HepG2 (cell line): ENCODE measurements around the gene BMP6. TPM values are rescaled to one million over a fixed set of nuclear protein-coding genes. Genes with fewer than 3 reads are reported as not detected.

Experiments
- ATAC-seq: fragments of 200-7000 bp; cut with Tn5 transposase; 3 replicates; pipeline ENCODE4 v1.9.1; 2020; ENCODE audit warnings: mild to moderate bottlenecking, moderate library complexity
- BruUV-seq: library from RNA; stranded (reverse); fragments of 400-500 nt; replicated peaks from 2 replicates; lab custom pipeline; 2021; lab: Mats Ljungman, UMichigan
- CTCF ChIA-PET: fragments of 300-600 bp; formaldehyde crosslinking; extraction: SDS; loops from one replicate; lab custom pipeline; 2021; ENCODE audit warnings: low total read pairs, inconsistent platforms, low intra/inter-chr PET ratio; lab: Yijun Ruan, JAX
- POLR2A ChIA-PET: fragments of 350-600 bp; sonication (Branson Sonifier 250); formaldehyde crosslinking; loops from one replicate; lab custom pipeline; 2020; ENCODE audit warnings: antibody characterized with exemption, inconsistent platforms; lab: Yijun Ruan, JAX
- DNase-seq: peaks from one replicate; pipeline ENCODE4 v3.0.0-alpha.2; 2015; ENCODE audit warnings: low spot score
- FAIRE-seq: peaks from 3 replicates; lab custom pipeline; 2011; peaks lifted over from hg19 to GRCh38; lab: Jason Lieb, UNC
- H2AFZ ChIP-seq: one replicate; pipeline ENCODE4 v1.6.1; 2011; ENCODE audit warnings: low read length, inconsistent platforms
- H3K27ac ChIP-seq: fragments of 300-600 bp; 3 replicates; pipeline ENCODE4 v1.8.0; 2011; ENCODE audit warnings: mixed run types, mild to moderate bottlenecking, mixed read lengths, low read length, inconsistent platforms; ENCODE audit not compliant: insufficient read depth; ENCODE audit errors: extremely low read length
- H3K27me3 ChIP-seq, 2 experiments: fragments of 200-600 bp in 1 of 2; 2 replicates in 1 of 2; 3 replicates in 1 of 2; pipeline versions ENCODE4 v1.6.0 to v1.8.0; 2011; ENCODE audit warnings: low read length in 2 of 2, mild to moderate bottlenecking in 2 of 2, moderate library complexity in 2 of 2, inconsistent platforms in 1 of 2; ENCODE audit not compliant: insufficient read depth in 2 of 2, control insufficient read depth in 1 of 2
- H3K36me3 ChIP-seq, 2 experiments: fragments of 200-600 bp in 1 of 2; replicated peaks in 1 of 2; 2 replicates in 1 of 2; 3 replicates in 1 of 2; pipeline versions ENCODE4 v1.5.1 to v1.8.0; 2011; ENCODE audit warnings: low read length in 2 of 2, inconsistent platforms in 1 of 2; ENCODE audit not compliant: insufficient read depth in 2 of 2, control insufficient read depth in 1 of 2
- H3K4me1 ChIP-seq: 2 replicates; pipeline ENCODE4 v1.5.1; 2012; ENCODE audit warnings: low read length, inconsistent platforms; ENCODE audit not compliant: insufficient read depth
- H3K4me2 ChIP-seq: 2 replicates; pipeline ENCODE4 v1.6.0; 2011; ENCODE audit warnings: low read depth, low read length, inconsistent platforms
- H3K4me3 ChIP-seq, 3 experiments: fragments of 200-600 bp in 1 of 3; sonication (generic), shearing (Covaris generic) in 1 of 3; replicated peaks in 1 of 3; 2 replicates each; pipeline ENCODE4 v1.5.1; 2011 to 2016; ENCODE audit warnings: low read length in 3 of 3, inconsistent platforms in 2 of 3, low read depth in 2 of 3, mild to moderate bottlenecking in 2 of 3, control low read depth in 1 of 3, mixed read lengths in 1 of 3; ENCODE audit not compliant: insufficient read depth in 1 of 3
- H3K79me2 ChIP-seq: one replicate; pipeline ENCODE4 v1.6.1; 2011; ENCODE audit warnings: low read length, inconsistent platforms; ENCODE audit not compliant: insufficient read depth
- H3K9ac ChIP-seq: 2 replicates; pipeline ENCODE4 v1.6.0; 2011; ENCODE audit warnings: mild to moderate bottlenecking, low read depth, low read length, inconsistent platforms; ENCODE audit not compliant: insufficient read depth
- H3K9me3 ChIP-seq: 2 replicates; pipeline ENCODE4 v1.5.1; 2012; ENCODE audit warnings: mild to moderate bottlenecking, low read length
- H4K20me1 ChIP-seq: 2 replicates; pipeline ENCODE4 v1.6.0; 2011; ENCODE audit warnings: inconsistent platforms, mild to moderate bottlenecking, low read length, moderate library complexity; ENCODE audit not compliant: insufficient read depth
- ETS1 ChIP-seq: sonication (generic); formaldehyde crosslinking; IDR thresholded peaks from 2 replicates; pipeline ENCODE4 v1.4.0; 2020; ENCODE audit warnings: missing genetic modification reagents
- GATAD2A ChIP-seq: IDR thresholded peaks from 2 replicates; pipeline ENCODE4 v1.6.1; 2016
- PHB2 ChIP-seq: fragments of 450-650 bp; IDR thresholded peaks from 2 replicates; pipeline ENCODE4 v1.6.1; 2018; ENCODE audit not compliant: partially characterized antibody
- ZFX ChIP-seq: sonication (generic); formaldehyde crosslinking; IDR thresholded peaks from 2 replicates; pipeline ENCODE4 v1.4.0; 2020; ENCODE audit warnings: mild to moderate bottlenecking, low read depth, missing genetic modification reagents, moderate library complexity
- ZMYM3 ChIP-seq: sonication (generic); formaldehyde crosslinking; IDR thresholded peaks from 2 replicates; pipeline ENCODE4 v1.5.1; 2020; ENCODE audit warnings: mild to moderate bottlenecking, missing genetic modification reagents
- ZNF253 ChIP-seq: sonication (generic); formaldehyde crosslinking; IDR thresholded peaks from 2 replicates; pipeline ENCODE4 v1.8.0; 2022; ENCODE audit warnings: mild to moderate bottlenecking, missing genetic modification reagents, borderline replicate concordance
- ZNF441 ChIP-seq: sonication (generic); formaldehyde crosslinking; IDR thresholded peaks from 2 replicates; pipeline ENCODE4 v1.7.0; 2021; ENCODE audit warnings: missing genetic modification reagents, borderline replicate concordance
- ZNF460 ChIP-seq: sonication (generic); formaldehyde crosslinking; IDR thresholded peaks from 2 replicates; pipeline ENCODE4 v1.5.1; 2020; ENCODE audit warnings: missing genetic modification reagents, mild to moderate bottlenecking, borderline replicate concordance
- ZNF878 ChIP-seq: sonication (generic); formaldehyde crosslinking; IDR thresholded peaks from 2 replicates; pipeline ENCODE4 v1.8.1; 2023; ENCODE audit warnings: mild to moderate bottlenecking, missing genetic modification reagents, moderate library complexity
- WGBS: methylation state at CpG from one replicate; pipeline ENCODE4 v1.1.6; 2017; ENCODE audit warnings: low lambda C conversion rate; 5-methylcytosine and 5-hydroxymethylcytosine counted together
- in situ Hi-C: cut with HindIII; loops from 2 replicates; pipeline ENCODE4 v1.10.0; 2017; ENCODE audit warnings: low pct_unique_long_range_greater_than_20kb; ENCODE audit not compliant: extremely low pct_ligation_motif_present
- intact Hi-C: fragments of 100-400 bp; cut with micrococcal nuclease; formaldehyde crosslinking; loops from one replicate; pipeline ENCODE4 v1.10.0; 2022; ENCODE audit not compliant: unreplicated experiment
- polyA plus RNA-seq, 8 experiments: library from polyadenylated mRNA; depleted of rRNA in 3 of 8; stranded (reverse) in 7 of 8; unstranded in 1 of 8; fragments of >200 nt; fragmentation: Illumina TruSeq in 4 of 8; extraction: Trizol in 4 of 8; gene quantifications; 2 replicates each; pipeline versions ENCODE4 v1.2.1 to v1.2.3, GENCODE V29; 2011 to 2016; ENCODE audit warnings: low read depth in 4 of 8, missing spikeins in 1 of 8, mixed read lengths in 1 of 8; ENCODE audit not compliant: insufficient read depth in 1 of 8
- total RNA-seq, 5 experiments: library from RNA; depleted of rRNA; stranded (reverse); fragments of >200 nt; fragmentation: Illumina TruSeq; extraction: Trizol; gene quantifications; 2 replicates each; pipeline ENCODE4 v1.2.3, GENCODE V29; 2016; ENCODE audit warnings: low read depth in 1 of 5
- TF ChIP-seq, protein P1 (sequence below): IDR thresholded peaks from 2 replicates; pipeline ENCODE4 v1.6.1; 2016; ENCODE audit warnings: missing compliant biosample characterization, missing genetic modification reagents, borderline replicate concordance

Gene BMP6
- total and polyA plus RNA-seq, 2 of the 13 experiments (the other 11 are each of a cell fraction or from before 2014, with no cell fraction given): 0.09 to 0.18 TPM

DNA sequence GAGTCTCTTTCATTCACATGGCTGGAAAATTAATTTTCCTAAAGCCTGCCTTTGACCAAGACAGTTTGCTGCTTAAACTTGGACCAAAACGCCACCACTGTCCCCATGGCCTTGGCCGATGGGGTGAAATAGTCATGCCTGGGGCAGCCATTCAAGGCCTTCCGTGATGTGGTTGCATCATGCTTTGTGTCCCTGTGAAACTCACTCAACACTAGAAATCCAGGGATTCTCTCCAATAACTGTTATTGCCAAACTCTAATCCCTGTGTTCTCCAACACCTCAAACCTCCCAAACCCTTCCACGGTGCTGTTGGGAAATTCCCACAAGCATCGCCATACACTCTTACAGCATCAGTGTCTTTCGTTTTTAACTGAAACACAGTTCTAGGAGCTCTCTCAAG, 186.1 kb downstream of the BMP6 start (continued):
- TF ChIP-seq ZNF878 (CRISPR knock-in tag) (0 out of 2 replicates have a peak, but pooled peaks have one; percentile 39), PHB2 (no peak)

DNA sequence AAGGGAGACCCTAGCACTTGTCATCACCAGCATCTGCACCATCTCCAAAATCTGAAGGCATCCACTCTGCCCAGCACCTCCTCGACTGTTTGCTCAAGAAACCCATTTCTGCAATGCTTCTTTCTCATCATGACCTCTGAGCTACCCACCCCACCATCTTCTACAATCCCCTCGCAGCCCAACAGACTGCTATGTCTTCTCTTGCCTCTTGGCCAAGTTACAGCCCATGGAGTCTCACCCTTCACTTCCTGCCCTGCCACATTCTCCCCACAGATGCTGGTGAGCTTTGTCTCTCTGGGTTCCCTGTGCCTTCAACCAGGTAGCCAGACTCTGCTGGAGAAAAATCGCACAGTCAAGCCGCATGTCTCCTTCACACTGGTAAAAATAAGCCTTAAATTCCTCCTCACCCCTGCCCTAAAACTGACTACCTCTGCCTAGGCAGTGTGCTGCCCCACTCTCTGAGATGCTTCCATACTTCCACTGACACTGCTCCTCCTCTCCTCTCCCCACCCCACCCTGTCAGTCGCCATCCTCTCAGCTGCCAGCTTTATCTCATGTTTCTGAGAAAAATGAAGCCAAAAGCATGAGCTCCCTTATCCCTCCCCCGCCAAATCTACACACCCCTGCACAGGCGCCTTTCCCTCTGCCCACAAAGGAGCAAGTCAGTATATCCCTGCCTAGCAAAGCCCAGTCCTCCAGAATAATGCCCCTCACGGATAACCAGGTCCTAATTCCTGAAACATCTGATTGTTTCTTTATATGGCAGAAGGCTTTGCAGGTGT, 187.0 kb downstream of the BMP6 start:
- peaks cover 20% of the 10 kb centered on the region for H3K79me2 ChIP-seq
- H3K4me3 ChIP-seq: no peak overlapping the region
- H3K9me3 ChIP-seq: no peaks in the 10 kb centered on the region
- no peak for FAIRE-seq
- H3K27ac ChIP-seq: no peak overlapping the region
- no peaks in the 10 kb centered on the region for H3K27me3 ChIP-seq
- peaks cover 14% of the 10 kb centered on the region for H4K20me1 ChIP-seq
- no peak for ATAC-seq
- intact Hi-C loops (loop anchor here (1.0 to 5.0 kb wide), 2 partner anchors 42 to 149 kb away; partner anchors contain the start of gene BLOC1S5), in situ Hi-C loops (no loop called here)
- 63% methylated on average over 8 of the region's 8 CpGs for WGBS
- no peak overlapping the region for H2AFZ ChIP-seq
- CTCF ChIA-PET: interaction anchor here (1.5 kb wide), 1 partner anchor 79 kb away, joined by 3 read pairs; no protein-coding TSS in a partner anchor
- peak overlapping the region; percentile 50; the same call in 1 of the 2 replicates for H3K4me2 ChIP-seq
- no peak overlapping the region for H3K9ac ChIP-seq
- no peak for TF ChIP-seq ZFX (CRISPR knock-in tag)
- no peak for TF ChIP-seq ZNF441 (CRISPR knock-in tag)
- TF ChIP-seq ZNF253: no peak
- TF ChIP-seq ETS1 (CRISPR knock-in tag): no peak
- TF ChIP-seq, protein P1, sequence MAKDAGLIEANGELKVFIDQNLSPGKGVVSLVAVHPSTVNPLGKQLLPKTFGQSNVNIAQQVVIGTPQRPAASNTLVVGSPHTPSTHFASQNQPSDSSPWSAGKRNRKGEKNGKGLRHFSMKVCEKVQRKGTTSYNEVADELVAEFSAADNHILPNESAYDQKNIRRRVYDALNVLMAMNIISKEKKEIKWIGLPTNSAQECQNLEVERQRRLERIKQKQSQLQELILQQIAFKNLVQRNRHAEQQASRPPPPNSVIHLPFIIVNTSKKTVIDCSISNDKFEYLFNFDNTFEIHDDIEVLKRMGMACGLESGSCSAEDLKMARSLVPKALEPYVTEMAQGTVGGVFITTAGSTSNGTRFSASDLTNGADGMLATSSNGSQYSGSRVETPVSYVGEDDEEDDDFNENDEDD: no peak
- 0 out of 2 replicates have a peak, but pooled peaks have one; percentile 17 for TF ChIP-seq ZMYM3 (CRISPR knock-in tag)
- TF ChIP-seq ZNF460 (CRISPR knock-in tag): no peak
- TF ChIP-seq GATAD2A: no peak
- POLR2A ChIA-PET: interaction anchor here (1.1 kb wide), 1 partner anchor 62 kb away, joined by 3 read pairs; no protein-coding TSS in a partner anchor
- H3K4me1 ChIP-seq: peaks cover 77% of the 10 kb centered on the region
- H3K36me3 ChIP-seq: peaks cover 0 to 2% of the 10 kb centered on the region in 2 experiments; a peak in 1 of 5 replicates
- BruUV-seq: no TSS peak
- no peak for DNase-seq
